GM19193 (cell line): ENCODE measurements around the gene NANOS3.

Experiments
- POLR2A ChIP-seq: IDR thresholded peaks from 4 replicates; pipeline ENCODE4 v1.6.1; 2011; ENCODE audit not compliant: insufficient read depth, insufficient read length; ENCODE audit errors: extremely low read depth

Gene NANOS3

DNA sequence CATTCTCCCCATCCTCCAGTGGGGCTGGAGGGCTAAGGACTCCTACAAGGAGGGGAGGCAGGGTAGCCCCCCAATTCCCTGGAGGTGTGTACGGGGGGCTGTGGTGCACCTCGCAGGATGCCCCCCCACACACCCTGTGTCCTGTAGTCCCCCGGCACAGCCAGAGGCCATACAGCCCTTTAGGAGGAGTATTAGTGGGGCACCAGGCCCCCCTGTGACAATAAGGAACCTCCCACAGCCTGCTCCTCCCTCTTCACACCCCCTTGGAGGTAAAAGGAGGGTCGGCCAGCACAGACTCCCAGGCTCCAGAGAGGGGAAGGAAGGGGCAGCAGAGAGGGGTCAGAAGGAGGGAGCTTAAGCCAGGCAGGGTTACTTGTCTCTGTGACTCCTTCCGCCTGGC, at the start of gene NANOS3:
TSS of gene NANOS3 (plus strand) at position 301 of the 400 bp plus-strand sequence. CDS start 115 bp downstream, outside the sequence.
- no peak for TF ChIP-seq POLR2A

DNA sequence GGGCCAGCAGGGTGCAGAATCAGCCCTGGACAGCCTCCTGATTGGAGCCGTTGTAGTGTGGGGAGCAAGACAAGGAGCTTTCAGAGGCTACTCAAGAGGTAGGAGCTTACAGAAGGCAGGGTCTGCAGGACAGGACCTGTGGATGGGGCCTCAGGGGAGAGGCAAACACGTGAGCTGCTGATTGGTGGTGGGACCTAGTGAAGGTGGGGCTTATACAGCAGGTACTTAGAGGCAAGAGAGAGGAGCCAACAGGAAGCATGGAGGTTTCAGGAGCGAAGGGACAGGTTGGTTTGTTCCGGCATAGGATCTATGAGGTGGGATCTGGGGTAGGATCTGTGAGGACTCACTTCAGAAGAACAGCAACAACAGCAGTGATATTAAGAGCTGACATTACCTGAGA, 49.3 kb upstream of the NANOS3 start:
- no peak for TF ChIP-seq POLR2A

DNA sequence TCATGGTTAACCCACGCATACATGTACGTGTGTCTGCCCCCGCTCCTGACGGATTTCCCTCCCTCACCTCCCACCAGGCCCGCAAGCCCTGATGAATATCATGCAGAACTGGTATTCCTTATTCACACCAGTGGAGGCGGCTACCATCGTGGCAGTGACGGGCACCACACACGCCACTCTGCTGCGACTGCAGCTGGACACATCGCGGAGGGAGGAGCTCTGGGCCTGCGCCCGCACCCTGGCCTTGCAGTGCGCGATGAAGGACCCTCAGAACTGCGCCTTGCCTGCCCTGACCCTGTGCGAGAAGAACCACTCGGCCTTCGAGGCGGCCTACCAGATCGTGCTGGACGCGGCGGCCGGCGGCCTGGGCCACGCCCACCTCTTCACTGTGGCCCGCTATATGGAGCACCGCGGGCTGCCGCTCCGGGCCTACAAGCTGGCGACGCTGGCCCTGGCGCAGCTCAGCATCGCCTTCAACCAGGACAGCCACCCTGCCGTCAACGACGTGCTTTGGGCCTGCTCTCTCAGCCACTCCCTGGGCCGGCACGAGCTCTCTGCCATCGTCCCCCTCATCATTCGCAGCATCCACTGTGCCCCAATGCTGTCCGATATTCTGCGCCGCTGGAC, 46.7 kb upstream of the NANOS3 start:
- no peak for TF ChIP-seq POLR2A

DNA sequence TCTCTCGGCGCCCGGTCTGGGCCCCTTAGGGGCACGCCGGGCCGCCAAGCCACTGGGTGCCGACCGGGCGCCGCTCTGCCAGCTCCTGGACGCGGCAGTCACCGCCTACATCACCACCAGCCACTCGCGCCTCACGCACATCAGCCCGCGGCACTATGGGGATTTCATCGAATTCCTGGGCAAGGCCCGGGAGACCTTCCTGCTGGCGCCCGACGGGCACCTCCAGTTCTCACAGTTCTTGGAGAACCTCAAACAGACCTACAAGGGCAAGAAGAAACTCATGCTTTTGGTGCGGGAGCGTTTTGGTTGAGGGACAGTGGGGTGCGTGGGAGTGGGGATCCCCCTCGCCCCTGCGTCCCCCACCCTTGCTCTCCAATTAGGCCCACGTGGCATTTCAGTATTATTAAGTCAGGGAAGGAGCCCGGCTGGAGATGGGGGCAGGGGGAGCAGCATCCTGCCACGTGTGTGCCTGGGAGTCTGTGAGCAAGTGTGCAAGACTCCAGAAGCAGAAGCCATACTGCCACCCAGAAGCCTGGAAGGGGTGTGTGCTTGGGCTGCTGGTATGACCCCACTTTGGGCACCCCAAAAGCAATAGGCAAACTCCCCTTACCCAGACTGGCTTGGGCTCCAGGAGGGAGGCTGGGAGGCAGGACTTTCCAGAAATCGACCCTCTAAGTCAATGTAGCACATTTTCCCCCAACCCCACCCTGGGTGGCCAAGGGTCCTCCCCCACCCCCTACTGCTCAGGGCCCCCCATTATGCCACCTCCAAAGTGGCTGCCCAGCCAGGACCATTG, 46.0 kb upstream of the NANOS3 start:
- TF ChIP-seq POLR2A: no peak

DNA sequence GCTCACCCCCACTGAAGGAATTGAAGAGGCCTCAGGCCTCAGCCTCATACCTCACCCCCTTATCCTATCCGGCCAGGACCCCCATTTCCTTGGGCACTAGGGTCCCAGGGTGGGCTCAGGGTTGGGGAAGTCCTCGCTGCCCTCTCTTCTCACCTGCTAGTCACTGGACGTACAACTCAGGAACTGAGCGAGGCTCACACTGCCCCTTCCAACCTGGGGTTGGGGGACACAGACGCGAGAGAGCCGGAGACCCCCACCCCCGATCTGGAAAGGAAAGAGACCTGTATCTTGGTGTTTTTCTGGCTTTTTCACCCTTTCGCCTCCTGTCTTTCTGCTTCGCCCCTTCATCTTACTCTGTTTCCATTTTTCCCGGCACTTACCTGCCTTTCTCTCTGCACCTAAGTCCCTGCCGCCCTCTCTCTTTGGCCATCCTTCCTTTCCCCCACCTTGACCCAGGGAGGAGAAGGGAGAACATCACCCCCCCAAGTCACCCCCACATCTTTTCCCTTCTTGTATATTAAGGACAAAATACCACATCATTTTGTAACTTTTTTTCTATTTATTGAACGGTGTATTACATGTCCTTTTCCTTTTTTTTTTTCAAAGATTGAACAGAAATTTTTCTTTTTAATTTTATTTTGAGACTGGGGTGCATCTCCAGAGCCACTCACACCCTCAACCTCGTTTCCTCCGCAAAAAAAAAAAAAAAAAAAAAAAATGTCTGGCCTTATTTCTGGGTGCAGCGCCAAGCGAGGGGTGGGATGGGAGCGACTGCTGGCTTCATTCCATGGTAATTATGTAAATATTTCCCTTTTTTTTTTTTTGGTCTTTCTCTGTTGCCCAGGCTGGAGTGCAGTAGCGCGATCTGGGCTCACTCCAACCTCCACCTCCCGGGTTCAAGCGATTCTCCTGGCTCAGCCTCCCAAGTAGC, 45.1 kb upstream of the NANOS3 start:
- no peak for TF ChIP-seq POLR2A

DNA sequence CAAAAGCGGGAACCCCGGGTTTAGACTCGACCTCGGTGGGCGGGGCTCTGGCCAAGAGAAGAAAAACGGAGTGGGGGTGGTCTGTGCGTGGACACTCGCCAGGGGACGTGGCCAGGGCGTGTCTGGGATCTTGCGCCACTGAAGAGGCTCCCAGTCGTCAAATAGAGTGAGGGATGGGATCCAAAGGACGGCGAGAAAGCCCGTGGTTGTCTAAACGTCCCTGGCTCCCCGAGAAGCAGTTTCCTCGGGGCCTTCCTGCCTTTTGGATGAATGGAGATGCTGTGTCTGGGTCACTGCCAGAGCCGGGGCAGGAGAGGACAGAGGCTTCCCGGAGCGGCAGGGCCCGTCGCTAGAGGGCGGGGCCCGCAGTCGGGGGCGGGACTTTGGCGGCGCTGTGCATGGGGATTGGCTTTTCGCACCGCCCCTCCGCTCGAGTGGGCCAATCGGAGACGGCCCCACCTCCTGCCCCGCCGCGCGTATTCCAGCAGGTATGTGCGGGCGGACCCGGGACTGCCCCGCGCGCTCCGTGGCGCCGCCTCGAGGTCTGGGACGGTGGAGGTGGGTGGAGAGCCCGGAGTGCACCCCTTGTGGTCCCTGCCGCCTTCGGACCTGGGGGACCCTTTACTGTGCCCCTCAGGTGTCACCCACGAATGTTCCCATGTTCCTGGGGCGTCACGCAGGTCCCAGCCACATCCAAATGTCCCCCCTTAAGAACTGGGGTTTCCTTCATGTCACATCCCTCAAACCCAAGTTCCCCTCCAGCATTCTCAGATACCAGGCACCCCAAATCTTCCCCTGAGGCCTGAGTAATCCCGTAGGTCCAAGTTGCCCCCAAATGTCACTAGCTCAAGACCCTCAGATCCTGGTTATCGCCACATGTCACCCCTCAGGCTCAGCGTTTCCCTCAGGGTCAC, 43.3 kb upstream of the NANOS3 start:
- TF ChIP-seq POLR2A: peak; percentile 39

DNA sequence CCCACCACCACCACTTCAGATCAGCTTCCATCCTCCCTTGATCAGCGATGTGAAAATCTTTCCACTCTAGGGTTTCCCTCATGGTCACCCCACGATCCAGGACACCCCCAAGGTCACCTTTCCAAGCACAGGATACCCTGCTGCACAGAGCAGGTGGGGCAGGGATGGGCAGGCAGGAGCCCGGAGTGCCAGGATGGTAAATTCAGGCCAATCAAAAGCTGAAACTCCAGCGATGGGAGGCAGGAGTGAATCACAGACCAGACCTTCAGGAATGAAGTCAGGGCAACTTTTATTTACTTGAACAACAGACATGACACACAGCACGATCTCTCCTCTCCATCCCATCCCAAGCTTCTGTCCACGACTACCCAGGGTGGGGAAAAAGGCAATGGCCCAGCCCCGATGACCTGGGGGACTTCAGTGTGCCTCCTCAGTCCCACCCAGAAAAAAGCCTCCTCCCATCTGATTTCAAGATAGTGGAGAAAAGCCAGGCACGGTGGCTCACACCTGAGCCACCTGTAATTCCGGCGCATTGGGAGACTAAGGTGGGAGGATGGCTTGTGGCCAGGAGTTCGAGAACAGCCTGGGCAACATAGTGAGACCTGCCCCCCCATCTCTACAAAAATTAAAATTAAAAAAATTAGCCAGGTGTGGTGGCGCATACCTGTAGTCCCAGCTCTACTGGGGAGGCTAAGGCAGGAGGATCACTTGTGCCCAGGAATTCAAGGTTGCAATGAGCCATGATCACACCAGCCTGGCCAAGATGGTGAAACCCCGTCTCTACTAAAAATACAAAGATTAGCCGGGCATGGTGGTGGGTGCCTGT, 42.5 kb upstream of the NANOS3 start:
- TF ChIP-seq POLR2A: no peak

DNA sequence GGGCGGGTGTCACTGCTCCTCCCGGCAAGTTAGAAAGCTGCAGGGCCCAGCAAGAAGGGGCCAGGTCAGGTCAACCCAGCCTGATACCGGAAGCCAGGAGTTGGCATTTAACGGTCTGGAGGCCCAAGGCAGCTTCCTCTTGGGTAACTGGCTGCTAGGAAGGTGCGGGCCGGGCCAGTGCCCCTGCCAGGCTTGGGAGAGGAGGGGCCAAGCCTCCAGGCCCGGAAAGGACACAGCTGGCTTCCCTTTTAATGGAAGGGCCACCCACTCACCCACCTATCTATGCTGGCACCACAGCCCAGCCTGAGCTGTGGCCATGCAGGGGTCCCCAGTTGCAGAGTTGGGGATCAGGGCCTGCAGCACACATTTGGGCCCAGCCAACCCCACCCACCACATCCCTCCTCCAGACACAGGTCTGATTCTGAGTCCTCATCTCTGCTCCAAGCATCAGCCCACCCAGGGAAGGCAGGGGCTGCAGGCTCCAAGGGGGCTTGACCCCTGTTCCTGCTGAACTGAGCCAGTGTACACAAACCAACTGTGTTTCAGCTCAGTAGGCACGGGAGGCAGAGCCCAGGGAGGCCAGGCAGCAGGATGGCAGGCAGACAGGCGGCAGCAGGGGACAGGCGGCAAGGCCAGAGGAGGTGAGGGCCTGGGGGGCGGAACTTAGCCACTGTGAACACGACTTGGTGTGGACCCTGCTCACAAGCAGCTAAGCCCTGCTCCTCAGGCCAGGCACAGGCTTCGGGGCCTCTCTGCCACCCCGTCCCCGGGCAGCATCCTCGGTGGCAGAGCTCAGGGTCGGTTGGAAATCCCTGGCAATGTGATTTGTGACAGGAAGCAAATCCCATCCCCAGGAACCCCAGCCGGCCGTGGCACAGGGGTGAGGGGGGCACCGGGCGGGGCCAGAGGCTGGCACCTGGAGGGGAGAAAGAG, 40.9 kb upstream of the NANOS3 start:
- TF ChIP-seq POLR2A: no peak

DNA sequence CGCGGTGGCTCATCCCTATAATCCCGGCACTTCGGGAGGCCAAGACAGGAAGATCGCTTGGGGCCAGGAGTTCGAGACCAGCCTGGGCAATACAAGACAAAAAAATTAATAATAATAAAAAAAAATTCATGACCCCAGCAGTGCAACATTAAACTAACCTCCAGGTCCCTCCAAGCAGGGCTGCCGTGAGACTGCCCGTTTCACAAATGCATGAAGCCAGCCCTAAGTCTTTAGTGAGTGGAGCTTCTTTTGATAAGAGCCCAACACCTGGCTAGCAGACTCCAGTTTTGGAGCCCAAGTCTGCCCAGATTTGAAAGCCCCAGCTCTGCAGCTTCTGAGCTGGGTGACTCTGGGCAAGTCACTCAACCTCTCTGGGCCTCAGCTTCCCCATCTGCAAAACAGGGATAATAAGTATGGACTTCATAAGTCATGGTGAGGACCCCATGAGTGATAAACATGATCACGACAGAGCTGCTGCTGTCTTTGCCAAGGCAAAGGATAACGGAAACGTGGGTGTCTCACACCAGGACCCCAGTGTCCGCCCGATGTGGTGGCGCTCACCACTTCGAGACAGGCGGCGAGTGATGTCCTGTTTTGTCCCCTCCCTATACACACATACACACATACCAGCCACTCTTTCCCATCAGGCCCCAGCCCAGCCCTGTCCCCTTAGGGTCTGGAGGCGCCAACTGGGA, 38.4 kb upstream of the NANOS3 start:
- peak; percentile 79 for TF ChIP-seq POLR2A

DNA sequence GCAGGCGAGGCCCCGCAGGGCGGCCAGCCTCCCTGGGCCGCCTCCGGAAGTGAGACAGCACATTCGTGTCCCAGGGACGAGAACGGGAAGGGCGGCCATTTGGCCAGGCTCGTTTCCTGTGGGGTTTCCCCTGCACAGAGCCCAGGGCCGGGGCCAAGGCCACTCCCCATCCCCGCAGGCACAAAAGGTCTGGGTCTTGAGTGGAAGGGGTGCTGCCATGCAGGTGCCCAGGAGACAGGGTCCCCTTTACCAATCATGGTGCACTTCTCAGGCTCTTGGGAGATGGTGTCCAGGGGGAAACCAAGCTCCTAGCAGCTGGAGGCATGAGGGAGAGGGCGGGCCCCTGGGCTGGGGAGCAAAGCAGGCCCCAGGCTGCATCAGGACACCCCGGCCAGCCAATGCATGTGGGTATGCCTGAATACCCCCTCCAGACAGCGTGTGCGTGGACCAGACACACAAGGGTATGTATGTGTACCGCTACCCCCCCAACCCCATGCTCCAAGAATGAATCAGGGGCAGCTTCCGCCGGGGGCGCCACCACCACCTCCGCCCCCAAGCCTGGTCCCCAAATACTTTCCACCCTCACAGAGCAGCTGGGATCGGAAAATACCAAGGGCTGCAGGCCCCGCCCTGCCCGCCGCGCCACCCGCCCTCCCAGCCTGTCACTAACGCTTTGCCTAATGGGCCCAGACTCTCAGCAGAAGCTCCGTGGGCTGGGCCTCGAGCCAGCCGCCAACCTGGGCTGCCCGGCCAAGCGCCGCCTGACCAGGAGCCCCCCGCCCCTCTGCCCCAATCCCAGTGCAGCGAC, 37.6 kb upstream of the NANOS3 start:
- TF ChIP-seq POLR2A: peak; percentile 29

DNA sequence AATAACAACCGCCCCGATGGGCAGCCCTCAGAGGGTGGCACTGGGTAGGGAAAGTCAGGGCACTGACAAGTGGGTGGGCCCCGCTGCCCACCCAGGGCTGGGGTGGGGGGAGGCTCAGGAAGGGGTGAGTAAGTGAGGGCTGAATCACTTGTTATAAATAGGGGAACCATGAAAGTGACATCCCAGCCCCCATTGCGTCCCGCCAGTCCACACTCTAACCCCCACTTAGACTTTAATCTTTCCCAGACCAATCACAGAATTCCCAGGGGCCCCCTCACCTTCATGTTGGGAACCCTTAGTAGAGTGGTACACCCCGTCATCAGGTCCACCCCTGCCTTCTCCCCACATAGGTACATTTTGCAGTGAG, 37.0 kb upstream of the NANOS3 start:
- TF ChIP-seq POLR2A: no peak
